PFSK-1 (cell line): ENCODE data around the gene FYB1.

ENCODE experiments used
- FOXP2 ChIP-seq: optimal IDR thresholded peaks from 2 replicates; pipeline ENCODE3; 2011; ENCODE audit warnings: borderline replicate concordance, control low read depth, inconsistent platforms; ENCODE audit not compliant: insufficient read depth; ENCODE audit errors: extremely low read length, extremely low read depth
- POLR2AphosphoS5 ChIP-seq: IDR thresholded peaks from 2 replicates; pipeline ENCODE4 v1.6.1; 2012; ENCODE audit warnings: low read depth, mild to moderate bottlenecking, control low read depth, low read length, moderate library complexity
- REST ChIP-seq, 2 experiments: IDR thresholded peaks; 2 replicates each; pipeline versions ENCODE4 v1.6.1 to v1.8.0; 2011 to 2012; ENCODE audit warnings: low read depth in 2 of 2, low read length in 2 of 2, control low read depth in 1 of 2, inconsistent platforms in 1 of 2, mild to moderate bottlenecking in 1 of 2, moderate library complexity in 1 of 2; ENCODE audit not compliant: insufficient read depth in 1 of 2
- SIN3A ChIP-seq: IDR thresholded peaks from 2 replicates; pipeline ENCODE4 v1.6.1; 2012; ENCODE audit warnings: mild to moderate bottlenecking, low read length, moderate library complexity, borderline replicate concordance; ENCODE audit not compliant: insufficient read depth
- TAF1 ChIP-seq: IDR thresholded peaks from 2 replicates; pipeline ENCODE4 v1.6.1; 2012; ENCODE audit warnings: low read length, control low read depth, borderline replicate concordance; ENCODE audit not compliant: insufficient read depth

Gene FYB1

GRCh38 chr5:39186722-39187539 is 32.4 kb downstream of the FYB1 start:
- no peak for TF ChIP-seq TAF1
- TF ChIP-seq REST (IDR thresholded peaks at IDR 0.05; ENCODE audit: insufficient read depth in 1 of 2, low read depth in 2 of 2, low read length in 2 of 2) = no peak
- no peak for TF ChIP-seq SIN3A
- TF ChIP-seq POLR2AphosphoS5 = no peak
- TF ChIP-seq FOXP2 = no peak

- TF ChIP-seq TAF1 (no peak), REST (IDR thresholded peaks at IDR 0.05; ENCODE audit: insufficient read depth in 1 of 2, low read depth in 2 of 2, low read length in 2 of 2) (no peak), POLR2AphosphoS5 (no peak), FOXP2 (no peak), SIN3A (no peak)
Observed at GRCh38 chr5:39186289-39186688, 33.1 kb downstream of the FYB1 start.

GRCh38 chr5:39185761-39186160 is 33.6 kb downstream of the FYB1 start:
- TF ChIP-seq POLR2AphosphoS5 = no peak
- no peak for TF ChIP-seq REST (IDR thresholded peaks at IDR 0.05; ENCODE audit: insufficient read depth in 1 of 2, low read depth in 2 of 2, low read length in 2 of 2)

- no peak for TF ChIP-seq SIN3A
- no peak for TF ChIP-seq TAF1
- TF ChIP-seq FOXP2 = no peak
- TF ChIP-seq POLR2AphosphoS5 = no peak
- no peak for TF ChIP-seq REST (IDR thresholded peaks at IDR 0.05; ENCODE audit: insufficient read depth in 1 of 2, low read depth in 2 of 2, low read length in 2 of 2)
Observed at GRCh38 chr5:39178861-39179260, 40.5 kb downstream of the FYB1 start.

- TF ChIP-seq FOXP2 = no peak
- TF ChIP-seq POLR2AphosphoS5 = no peak
- TF ChIP-seq SIN3A = no peak
- no peak for TF ChIP-seq TAF1
- no peak for TF ChIP-seq REST (IDR thresholded peaks at IDR 0.05; ENCODE audit: insufficient read depth in 1 of 2, low read depth in 2 of 2, low read length in 2 of 2)
Observed at GRCh38 chr5:39178171-39178570, 41.2 kb downstream of the FYB1 start.
